Hepatocyte (in vitro differentiated cells): ENCODE measurements around the gene GRB10.

ENCODE experiments used
- EZH2 ChIP-seq: fragments of 200-600 bp; sonication (generic); IDR thresholded peaks from 2 replicates; pipeline ENCODE4 v1.6.1; 2016; ENCODE audit warnings: antibody characterized with exemption, mild to moderate bottlenecking, borderline replicate concordance
- EZH2phosphoT487 ChIP-seq: fragments of 200-600 bp; sonication (generic); IDR thresholded peaks from one replicate; pipeline ENCODE4 v1.6.1; 2018; ENCODE audit warnings: antibody characterized with exemption, mild to moderate bottlenecking, low read depth, moderate library complexity; ENCODE audit not compliant: unreplicated experiment, severe bottlenecking
- TF ChIP-seq, protein P1 (sequence below): fragments of 200-600 bp; sonication (generic); IDR thresholded peaks from 2 replicates; pipeline ENCODE4 v1.5.1; 2016; ENCODE audit warnings: antibody characterized with exemption, mild to moderate bottlenecking; ENCODE audit not compliant: poor library complexity

DNA sequence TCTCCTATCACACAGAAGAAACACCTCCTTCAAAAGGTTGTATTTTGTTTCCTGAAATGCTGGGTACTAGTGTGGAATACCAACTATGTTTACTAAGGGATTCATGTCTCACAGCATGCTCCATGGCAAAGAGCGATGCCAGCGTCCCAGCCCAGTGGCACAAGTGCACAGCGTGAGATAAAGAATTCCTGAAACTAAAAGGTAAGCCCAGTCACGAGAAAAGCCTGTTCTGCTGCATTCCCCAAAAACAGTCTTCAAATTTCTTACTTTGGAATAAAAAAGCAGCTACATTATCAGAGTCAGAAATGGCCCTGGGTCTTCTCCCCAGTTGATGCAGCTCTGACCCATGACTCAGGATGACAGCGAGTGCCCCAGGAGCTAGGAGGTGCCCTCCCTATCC is 164.4 kb downstream of the GRB10 start:
- TF ChIP-seq, protein P1, sequence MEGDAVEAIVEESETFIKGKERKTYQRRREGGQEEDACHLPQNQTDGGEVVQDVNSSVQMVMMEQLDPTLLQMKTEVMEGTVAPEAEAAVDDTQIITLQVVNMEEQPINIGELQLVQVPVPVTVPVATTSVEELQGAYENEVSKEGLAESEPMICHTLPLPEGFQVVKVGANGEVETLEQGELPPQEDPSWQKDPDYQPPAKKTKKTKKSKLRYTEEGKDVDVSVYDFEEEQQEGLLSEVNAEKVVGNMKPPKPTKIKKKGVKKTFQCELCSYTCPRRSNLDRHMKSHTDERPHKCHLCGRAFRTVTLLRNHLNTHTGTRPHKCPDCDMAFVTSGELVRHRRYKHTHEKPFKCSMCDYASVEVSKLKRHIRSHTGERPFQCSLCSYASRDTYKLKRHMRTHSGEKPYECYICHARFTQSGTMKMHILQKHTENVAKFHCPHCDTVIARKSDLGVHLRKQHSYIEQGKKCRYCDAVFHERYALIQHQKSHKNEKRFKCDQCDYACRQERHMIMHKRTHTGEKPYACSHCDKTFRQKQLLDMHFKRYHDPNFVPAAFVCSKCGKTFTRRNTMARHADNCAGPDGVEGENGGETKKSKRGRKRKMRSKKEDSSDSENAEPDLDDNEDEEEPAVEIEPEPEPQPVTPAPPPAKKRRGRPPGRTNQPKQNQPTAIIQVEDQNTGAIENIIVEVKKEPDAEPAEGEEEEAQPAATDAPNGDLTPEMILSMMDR = no peak
- no peak for TF ChIP-seq EZH2phosphoT487
- TF ChIP-seq EZH2 = no peak
